ENCODE data around the gene EIPR1.

Gene EIPR1

GRCh38 chr2:3280683-3281520 lies 96.7 kb downstream of the EIPR1 start:
- no peak for FAIRE-seq
- TF ChIP-seq POLR2AphosphoS5 (IDR thresholded peaks at IDR 0.05; ENCODE audit: low read depth, low read length) (no peak), TAF1 (IDR thresholded peaks at IDR 0.05; ENCODE audit: borderline replicate concordance, low read depth, low read length) (no peak), POLR2A (IDR thresholded peaks at IDR 0.05; ENCODE audit: low read depth, low read length) (no peak)
- DNase-seq (ENCODE audit: insufficient read length), result no peak

GRCh38 chr2:3280197-3280596 lies 97.4 kb downstream of the EIPR1 start:
- FAIRE-seq, result no peak
- DNase-seq (ENCODE audit: insufficient read length), result no peak
- TF ChIP-seq TAF1 (IDR thresholded peaks at IDR 0.05; ENCODE audit: borderline replicate concordance, low read depth, low read length) (no peak), POLR2A (IDR thresholded peaks at IDR 0.05; ENCODE audit: low read depth, low read length) (no peak), POLR2AphosphoS5 (IDR thresholded peaks at IDR 0.05; ENCODE audit: low read depth, low read length) (no peak)

GRCh38 chr2:3279236-3279960 lies 98.2 kb downstream of the EIPR1 start:
- DNase-seq (ENCODE audit: insufficient read length) (no peak), FAIRE-seq (no peak)
- TF ChIP-seq POLR2A (IDR thresholded peaks at IDR 0.05; ENCODE audit: low read depth, low read length) (no peak), POLR2AphosphoS5 (IDR thresholded peaks at IDR 0.05; ENCODE audit: low read depth, low read length) (no peak), TAF1 (IDR thresholded peaks at IDR 0.05; ENCODE audit: borderline replicate concordance, low read depth, low read length) (no peak)

- no peak for FAIRE-seq
These were observed 98.9 kb downstream of the EIPR1 start for GRCh38 chr2:3278521-3279218.

GRCh38 chr2:3277748-3278520 lies 99.7 kb downstream of the EIPR1 start:
- TF ChIP-seq POLR2A (IDR thresholded peaks at IDR 0.05; ENCODE audit: low read depth, low read length) (no peak), TAF1 (IDR thresholded peaks at IDR 0.05; ENCODE audit: borderline replicate concordance, low read depth, low read length) (no peak), POLR2AphosphoS5 (IDR thresholded peaks at IDR 0.05; ENCODE audit: low read depth, low read length) (no peak)
- no peak for DNase-seq (ENCODE audit: insufficient read length)
- FAIRE-seq, result no peak

More at GRCh38 chr2:3278521-3279218, 98.9 kb downstream of the EIPR1 start:
- no peak for DNase-seq (ENCODE audit: insufficient read length)
- TF ChIP-seq TAF1 (IDR thresholded peaks at IDR 0.05; ENCODE audit: borderline replicate concordance, low read depth, low read length), result no peak

GRCh38 chr2:3277050-3277747 lies 100.4 kb downstream of the EIPR1 start:
- no peak for FAIRE-seq
- TF ChIP-seq POLR2A (IDR thresholded peaks at IDR 0.05; ENCODE audit: low read depth, low read length) (no peak), POLR2AphosphoS5 (IDR thresholded peaks at IDR 0.05; ENCODE audit: low read depth, low read length) (no peak), TAF1 (IDR thresholded peaks at IDR 0.05; ENCODE audit: borderline replicate concordance, low read depth, low read length) (no peak)
- no peak for DNase-seq (ENCODE audit: insufficient read length)

- DNase-seq (ENCODE audit: insufficient read length), result no peak
- FAIRE-seq, result peak; percentile 78
- no peak for TF ChIP-seq TAF1 (IDR thresholded peaks at IDR 0.05; ENCODE audit: borderline replicate concordance, low read depth, low read length)
- TF ChIP-seq POLR2A (IDR thresholded peaks at IDR 0.05; ENCODE audit: low read depth, low read length), result no peak
- no peak for TF ChIP-seq POLR2AphosphoS5 (IDR thresholded peaks at IDR 0.05; ENCODE audit: low read depth, low read length)
These were observed 104.9 kb downstream of the EIPR1 start for GRCh38 chr2:3272761-3273160.

- TF ChIP-seq POLR2AphosphoS5 (IDR thresholded peaks at IDR 0.05; ENCODE audit: low read depth, low read length) (no peak), POLR2A (IDR thresholded peaks at IDR 0.05; ENCODE audit: low read depth, low read length) (no peak), TAF1 (IDR thresholded peaks at IDR 0.05; ENCODE audit: borderline replicate concordance, low read depth, low read length) (no peak)
- DNase-seq (ENCODE audit: insufficient read length) (no peak), FAIRE-seq (no peak)
These were observed 107.5 kb downstream of the EIPR1 start for GRCh38 chr2:3270095-3270478.

- FAIRE-seq (no peak), DNase-seq (ENCODE audit: insufficient read length) (no peak)
- no peak for TF ChIP-seq TAF1 (IDR thresholded peaks at IDR 0.05; ENCODE audit: borderline replicate concordance, low read depth, low read length)
- TF ChIP-seq POLR2AphosphoS5 (IDR thresholded peaks at IDR 0.05; ENCODE audit: low read depth, low read length), result no peak
- TF ChIP-seq POLR2A (IDR thresholded peaks at IDR 0.05; ENCODE audit: low read depth, low read length), result no peak
These were observed 108.1 kb downstream of the EIPR1 start for GRCh38 chr2:3269425-3270094.

GRCh38 chr2:3268705-3269029 lies 109.0 kb downstream of the EIPR1 start:
- FAIRE-seq (no peak), DNase-seq (ENCODE audit: insufficient read length) (no peak)
- no peak for TF ChIP-seq POLR2A (IDR thresholded peaks at IDR 0.05; ENCODE audit: low read depth, low read length)
- no peak for TF ChIP-seq TAF1 (IDR thresholded peaks at IDR 0.05; ENCODE audit: borderline replicate concordance, low read depth, low read length)
- no peak for TF ChIP-seq POLR2AphosphoS5 (IDR thresholded peaks at IDR 0.05; ENCODE audit: low read depth, low read length)
